SK-N-SH treated with all-trans-retinoic acid at 6 μM for 48 hours (cell line): ENCODE measurements around the gene HGS.

ENCODE experiments used
- ARNTL ChIP-seq: fragments of 450-650 bp; formaldehyde crosslinking; IDR thresholded peaks from 2 replicates; pipeline ENCODE4 v1.5.0; 2020; ENCODE audit warnings: low read depth, mild to moderate bottlenecking, moderate library complexity, borderline replicate concordance
- RARB ChIP-seq: fragments of 250-450 bp; sonication (Bioruptor Pico); IDR thresholded peaks from 2 replicates; pipeline ENCODE4 v1.8.0; 2021; ENCODE audit warnings: mild to moderate bottlenecking, moderate library complexity
- SNAI2 ChIP-seq: fragments of 250-450 bp; sonication (Bioruptor Pico); IDR thresholded peaks from 2 replicates; pipeline ENCODE4 v1.5.0; 2020; ENCODE audit warnings: mild to moderate bottlenecking, moderate library complexity
- TCF4 ChIP-seq: fragments of 250-450 bp; sonication (Bioruptor Pico); IDR thresholded peaks from 2 replicates; pipeline ENCODE4 v1.8.0; 2021; ENCODE audit warnings: mild to moderate bottlenecking, moderate library complexity, borderline replicate concordance
- ZNF8 ChIP-seq: fragments of 450-650 bp; formaldehyde crosslinking; IDR thresholded peaks from 2 replicates; pipeline ENCODE4 v1.5.0; 2020; ENCODE audit warnings: mild to moderate bottlenecking, moderate library complexity
- TF ChIP-seq, protein P1 (sequence below): fragments of 250-450 bp; sonication (Bioruptor Pico); IDR thresholded peaks from 2 replicates; pipeline ENCODE4 v1.8.0; 2020; ENCODE audit warnings: mild to moderate bottlenecking, moderate library complexity, borderline replicate concordance
- TF ChIP-seq, protein P2 (sequence below): fragments of 250-450 bp; sonication (Bioruptor Pico); IDR thresholded peaks from 2 replicates; pipeline ENCODE4 v1.5.1; 2021; ENCODE audit warnings: mild to moderate bottlenecking, moderate library complexity
- TF ChIP-seq, protein P3 (sequence below): fragments of 250-450 bp; sonication (Bioruptor Pico); IDR thresholded peaks from 2 replicates; pipeline ENCODE4 v1.5.0; 2020; ENCODE audit warnings: mild to moderate bottlenecking, moderate library complexity
- TF ChIP-seq, protein P4 (sequence below): fragments of 250-450 bp; sonication (Bioruptor Pico); IDR thresholded peaks from 2 replicates; pipeline ENCODE4 v1.5.1; 2020; ENCODE audit warnings: low read depth, mild to moderate bottlenecking, moderate library complexity

GRCh38 chr17:81725439-81725838 lies 41.6 kb downstream of the HGS start:
- TF ChIP-seq, protein P1, sequence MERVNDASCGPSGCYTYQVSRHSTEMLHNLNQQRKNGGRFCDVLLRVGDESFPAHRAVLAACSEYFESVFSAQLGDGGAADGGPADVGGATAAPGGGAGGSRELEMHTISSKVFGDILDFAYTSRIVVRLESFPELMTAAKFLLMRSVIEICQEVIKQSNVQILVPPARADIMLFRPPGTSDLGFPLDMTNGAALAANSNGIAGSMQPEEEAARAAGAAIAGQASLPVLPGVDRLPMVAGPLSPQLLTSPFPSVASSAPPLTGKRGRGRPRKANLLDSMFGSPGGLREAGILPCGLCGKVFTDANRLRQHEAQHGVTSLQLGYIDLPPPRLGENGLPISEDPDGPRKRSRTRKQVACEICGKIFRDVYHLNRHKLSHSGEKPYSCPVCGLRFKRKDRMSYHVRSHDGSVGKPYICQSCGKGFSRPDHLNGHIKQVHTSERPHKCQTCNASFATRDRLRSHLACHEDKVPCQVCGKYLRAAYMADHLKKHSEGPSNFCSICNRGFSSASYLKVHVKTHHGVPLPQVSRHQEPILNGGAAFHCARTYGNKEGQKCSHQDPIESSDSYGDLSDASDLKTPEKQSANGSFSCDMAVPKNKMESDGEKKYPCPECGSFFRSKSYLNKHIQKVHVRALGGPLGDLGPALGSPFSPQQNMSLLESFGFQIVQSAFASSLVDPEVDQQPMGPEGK (CRISPR knock-in tag): no peak
- no peak for TF ChIP-seq RARB (CRISPR knock-in tag)
- no peak for TF ChIP-seq ZNF8 (CRISPR knock-in tag)
- no peak for TF ChIP-seq SNAI2
- TF ChIP-seq TCF4 (CRISPR knock-in tag): no peak
- TF ChIP-seq, protein P2, sequence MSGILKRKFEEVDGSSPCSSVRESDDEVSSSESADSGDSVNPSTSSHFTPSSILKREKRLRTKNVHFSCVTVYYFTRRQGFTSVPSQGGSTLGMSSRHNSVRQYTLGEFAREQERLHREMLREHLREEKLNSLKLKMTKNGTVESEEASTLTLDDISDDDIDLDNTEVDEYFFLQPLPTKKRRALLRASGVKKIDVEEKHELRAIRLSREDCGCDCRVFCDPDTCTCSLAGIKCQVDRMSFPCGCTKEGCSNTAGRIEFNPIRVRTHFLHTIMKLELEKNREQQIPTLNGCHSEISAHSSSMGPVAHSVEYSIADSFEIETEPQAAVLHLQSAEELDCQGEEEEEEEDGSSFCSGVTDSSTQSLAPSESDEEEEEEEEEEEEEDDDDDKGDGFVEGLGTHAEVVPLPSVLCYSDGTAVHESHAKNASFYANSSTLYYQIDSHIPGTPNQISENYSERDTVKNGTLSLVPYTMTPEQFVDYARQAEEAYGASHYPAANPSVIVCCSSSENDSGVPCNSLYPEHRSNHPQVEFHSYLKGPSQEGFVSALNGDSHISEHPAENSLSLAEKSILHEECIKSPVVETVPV (CRISPR knock-in tag): no peak
- no peak for TF ChIP-seq ARNTL (CRISPR knock-in tag)
- TF ChIP-seq, protein P3, sequence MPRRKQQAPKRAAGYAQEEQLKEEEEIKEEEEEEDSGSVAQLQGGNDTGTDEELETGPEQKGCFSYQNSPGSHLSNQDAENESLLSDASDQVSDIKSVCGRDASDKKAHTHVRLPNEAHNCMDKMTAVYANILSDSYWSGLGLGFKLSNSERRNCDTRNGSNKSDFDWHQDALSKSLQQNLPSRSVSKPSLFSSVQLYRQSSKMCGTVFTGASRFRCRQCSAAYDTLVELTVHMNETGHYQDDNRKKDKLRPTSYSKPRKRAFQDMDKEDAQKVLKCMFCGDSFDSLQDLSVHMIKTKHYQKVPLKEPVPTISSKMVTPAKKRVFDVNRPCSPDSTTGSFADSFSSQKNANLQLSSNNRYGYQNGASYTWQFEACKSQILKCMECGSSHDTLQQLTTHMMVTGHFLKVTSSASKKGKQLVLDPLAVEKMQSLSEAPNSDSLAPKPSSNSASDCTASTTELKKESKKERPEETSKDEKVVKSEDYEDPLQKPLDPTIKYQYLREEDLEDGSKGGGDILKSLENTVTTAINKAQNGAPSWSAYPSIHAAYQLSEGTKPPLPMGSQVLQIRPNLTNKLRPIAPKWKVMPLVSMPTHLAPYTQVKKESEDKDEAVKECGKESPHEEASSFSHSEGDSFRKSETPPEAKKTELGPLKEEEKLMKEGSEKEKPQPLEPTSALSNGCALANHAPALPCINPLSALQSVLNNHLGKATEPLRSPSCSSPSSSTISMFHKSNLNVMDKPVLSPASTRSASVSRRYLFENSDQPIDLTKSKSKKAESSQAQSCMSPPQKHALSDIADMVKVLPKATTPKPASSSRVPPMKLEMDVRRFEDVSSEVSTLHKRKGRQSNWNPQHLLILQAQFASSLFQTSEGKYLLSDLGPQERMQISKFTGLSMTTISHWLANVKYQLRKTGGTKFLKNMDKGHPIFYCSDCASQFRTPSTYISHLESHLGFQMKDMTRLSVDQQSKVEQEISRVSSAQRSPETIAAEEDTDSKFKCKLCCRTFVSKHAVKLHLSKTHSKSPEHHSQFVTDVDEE (CRISPR knock-in tag): no peak
- TF ChIP-seq, protein P4, sequence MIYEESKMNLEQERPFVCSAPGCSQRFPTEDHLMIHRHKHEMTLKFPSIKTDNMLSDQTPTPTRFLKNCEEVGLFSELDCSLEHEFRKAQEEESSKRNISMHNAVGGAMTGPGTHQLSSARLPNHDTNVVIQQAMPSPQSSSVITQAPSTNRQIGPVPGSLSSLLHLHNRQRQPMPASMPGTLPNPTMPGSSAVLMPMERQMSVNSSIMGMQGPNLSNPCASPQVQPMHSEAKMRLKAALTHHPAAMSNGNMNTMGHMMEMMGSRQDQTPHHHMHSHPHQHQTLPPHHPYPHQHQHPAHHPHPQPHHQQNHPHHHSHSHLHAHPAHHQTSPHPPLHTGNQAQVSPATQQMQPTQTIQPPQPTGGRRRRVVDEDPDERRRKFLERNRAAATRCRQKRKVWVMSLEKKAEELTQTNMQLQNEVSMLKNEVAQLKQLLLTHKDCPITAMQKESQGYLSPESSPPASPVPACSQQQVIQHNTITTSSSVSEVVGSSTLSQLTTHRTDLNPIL: no peak
